GM12892 (cell line): ENCODE results near the gene PPP1R13L.

Experiments used
- POLR2A ChIP-seq: IDR thresholded peaks from 2 replicates; pipeline ENCODE4 v1.6.1; 2011; ENCODE audit warnings: low read depth, low read length, control low read depth
- TAF1 ChIP-seq: IDR thresholded peaks from 2 replicates; pipeline ENCODE4 v1.6.1; 2011; ENCODE audit warnings: low read depth, mild to moderate bottlenecking, control low read depth, low read length, borderline replicate concordance

- no peak for TF ChIP-seq TAF1
- no peak for TF ChIP-seq POLR2A
Measured at GRCh38 chr19:45331411-45331810, 73.5 kb downstream of the PPP1R13L start.
